Tibial artery (tissue), 4 donors: ENCODE data around the gene ATP13A4.

Experiments used
- DNase-seq, 2 donors: peaks; one replicate each; pipeline ENCODE4 v3.0.0-alpha.2; 2019
- H3K27ac ChIP-seq, 2 donors: fragments of 200-600 bp; sonication (generic) in 1 of 2; 1 replicate in 1 of 2; 2 replicates in 1 of 2; pipeline ENCODE4 v1.5.1; 2018 to 2019; ENCODE audit warnings: mild to moderate bottlenecking in 1 of 2
- H3K27me3 ChIP-seq, 2 donors: fragments of 200-600 bp; sonication (generic) in 1 of 2; one replicate each; pipeline versions ENCODE4 v1.5.1 to v1.6.0; 2016 to 2019
- H3K36me3 ChIP-seq, 3 donors: fragments of 200-600 bp; sonication (generic) in 2 of 3; one replicate each; pipeline ENCODE4 v1.5.1; 2016 to 2019; ENCODE audit warnings: mild to moderate bottlenecking in 2 of 3
- H3K4me1 ChIP-seq, 4 donors: fragments of 200-600 bp; sonication (generic) in 2 of 4; 1 replicate in 3 of 4; 2 replicates in 1 of 4; pipeline ENCODE4 v1.5.1; 2016 to 2019
- H3K4me3 ChIP-seq, 2 donors: fragments of 200-600 bp; sonication (generic) in 1 of 2; 1 replicate in 1 of 2; 2 replicates in 1 of 2; pipeline ENCODE4 v1.5.1; 2018 to 2019; ENCODE audit warnings: mild to moderate bottlenecking in 2 of 2
- H3K9me3 ChIP-seq, 3 donors: fragments of 200-600 bp; sonication (generic) in 1 of 3; one replicate each; pipeline ENCODE4 v1.5.1; 2016 to 2019
- CTCF ChIP-seq, 2 experiments: fragments of 200-600 bp in 1 of 2; fragments of 450-650 bp in 1 of 2; IDR thresholded peaks; one replicate each; pipeline ENCODE4 v1.5.1; 2017 to 2019; ENCODE audit warnings: antibody characterized with exemption in 2 of 2, mild to moderate bottlenecking in 1 of 2, moderate library complexity in 1 of 2
- intact Hi-C: fragments of 100-400 bp; cut with DNase I; formaldehyde crosslinking; loops from one replicate; pipeline ENCODE4 v1.15.0; 2023; ENCODE audit warnings: low total_unique reads

The ATP13A4 gene

GRCh38 chr3:193391902-193392301, 162.8 kb downstream of the ATP13A4 start:
- Histone ChIP-seq H3K4me1 (no peaks in the 10 kb centered on the region), H3K4me3 (no peak overlapping the region), H3K36me3 (no peaks in the 10 kb centered on the region), H3K27me3 (no peaks in the 10 kb centered on the region), H3K27ac (no peak overlapping the region), H3K9me3 (no peaks in the 10 kb centered on the region)
- intact Hi-C loops, result no loop called here
- DNase-seq, result no peak
- TF ChIP-seq CTCF (IDR thresholded peaks at IDR 0.05), result no peak

GRCh38 chr3:193389335-193389734, 165.4 kb downstream of the ATP13A4 start:
- intact Hi-C loops, result no loop called here
- Histone ChIP-seq H3K4me3 (no peak overlapping the region), H3K9me3 (no peaks in the 10 kb centered on the region), H3K36me3 (no peaks in the 10 kb centered on the region), H3K27ac (no peak overlapping the region), H3K4me1 (no peaks in the 10 kb centered on the region), H3K27me3 (no peaks in the 10 kb centered on the region)
- DNase-seq, result no peak
- TF ChIP-seq CTCF (IDR thresholded peaks at IDR 0.05), result no peak

- H3K27me3 ChIP-seq, result no peaks in the 10 kb centered on the region
- H3K36me3 ChIP-seq, result no peaks in the 10 kb centered on the region
- H3K9me3 ChIP-seq, result no peaks in the 10 kb centered on the region
- TF ChIP-seq CTCF (IDR thresholded peaks at IDR 0.05), result no peak
- no peak for DNase-seq
- H3K27ac ChIP-seq, result no peak overlapping the region
- intact Hi-C loops, result no loop called here
- H3K4me1 ChIP-seq, result no peaks in the 10 kb centered on the region
- H3K4me3 ChIP-seq, result no peak overlapping the region
Observed at GRCh38 chr3:193388361-193388760, 166.3 kb downstream of the ATP13A4 start.

GRCh38 chr3:193387596-193387995, 167.1 kb downstream of the ATP13A4 start:
- H3K4me3 ChIP-seq, result no peak overlapping the region
- H3K9me3 ChIP-seq, result no peaks in the 10 kb centered on the region
- DNase-seq, result no peak
- no peaks in the 10 kb centered on the region for H3K36me3 ChIP-seq
- TF ChIP-seq CTCF (IDR thresholded peaks at IDR 0.05), result no peak
- H3K27ac ChIP-seq, result no peak overlapping the region
- H3K4me1 ChIP-seq, result no peaks in the 10 kb centered on the region
- intact Hi-C loops, result no loop called here
- H3K27me3 ChIP-seq, result no peaks in the 10 kb centered on the region

GRCh38 chr3:193378706-193379105, 176.0 kb downstream of the ATP13A4 start, which contains the start of gene ATP13A5:
Gene ATP13A5 (minus strand): TSS chr3:193378753. CDS start chr3:193378725, 28 bp downstream.
- no peak for TF ChIP-seq CTCF (IDR thresholded peaks at IDR 0.05)
- intact Hi-C loops, result no loop called here
- no peaks in the 10 kb centered on the region for H3K4me1 ChIP-seq

GRCh38 chr3:193377591-193377990, 177.1 kb downstream of the ATP13A4 start:
- Histone ChIP-seq H3K27ac (no peak overlapping the region), H3K9me3 (no peaks in the 10 kb centered on the region), H3K36me3 (no peaks in the 10 kb centered on the region), H3K4me1 (no peaks in the 10 kb centered on the region), H3K27me3 (no peaks in the 10 kb centered on the region), H3K4me3 (no peak overlapping the region)
- no peak for DNase-seq
- no peak for TF ChIP-seq CTCF (IDR thresholded peaks at IDR 0.05)
- intact Hi-C loops, result no loop called here

More at GRCh38 chr3:193378706-193379105, 176.0 kb downstream of the ATP13A4 start, which contains the start of gene ATP13A5:
- Histone ChIP-seq H3K9me3 (no peaks in the 10 kb centered on the region), H3K27me3 (no peaks in the 10 kb centered on the region), H3K4me3 (no peak within 1 kb of the TSS), H3K36me3 (no peaks in the 10 kb centered on the region), H3K27ac (no peak within 1 kb of the TSS)
- no peak for DNase-seq
